GM23338 (cell line): ENCODE data around the gene SYMPK. TPM values are rescaled to one million over a fixed set of nuclear protein-coding genes. Genes with fewer than 3 reads are reported as not detected.

Experiments used
- ATAC-seq: fragments of 200-7000 bp; cut with Tn5 transposase; 3 replicates; pipeline ENCODE4 v1.9.1; 2020
- DNase-seq: peaks from one replicate; pipeline ENCODE4 v3.0.0-alpha.2; 2015; ENCODE audit warnings: low spot score
- H2AFZ ChIP-seq: fragments of 200-600 bp; sonication (generic); 2 replicates; pipeline ENCODE4 v1.8.0; 2016; ENCODE audit warnings: antibody characterized with exemption, mild to moderate bottlenecking, moderate library complexity
- H3F3A ChIP-seq: fragments of 200-600 bp; sonication (generic); replicated peaks from 2 replicates; pipeline ENCODE4 v1.8.0; 2017; ENCODE audit warnings: antibody characterized with exemption, mixed run types, low read depth
- H3K27ac ChIP-seq: fragments of 200-600 bp; sonication (generic); 2 replicates; pipeline ENCODE4 v1.6.1; 2016; ENCODE audit warnings: low read depth
- H3K27me3 ChIP-seq: fragments of 200-600 bp; sonication (generic); 2 replicates; pipeline ENCODE4 v1.8.0; 2016; ENCODE audit warnings: mild to moderate bottlenecking, mixed run types, moderate library complexity; ENCODE audit not compliant: insufficient read depth
- H3K36me3 ChIP-seq: fragments of 200-600 bp; sonication (generic); 2 replicates; pipeline ENCODE4 v1.8.0; 2016; ENCODE audit warnings: mild to moderate bottlenecking; ENCODE audit not compliant: insufficient read depth
- H3K4me1 ChIP-seq: fragments of 200-600 bp; sonication (generic); 2 replicates; pipeline ENCODE4 v1.8.0; 2016; ENCODE audit warnings: mild to moderate bottlenecking, moderate library complexity; ENCODE audit not compliant: insufficient read depth
- H3K4me2 ChIP-seq: fragments of 200-600 bp; sonication (generic); 2 replicates; pipeline ENCODE4 v1.7.1; 2017; ENCODE audit warnings: mixed run types
- H3K4me3 ChIP-seq: fragments of 200-600 bp; sonication (generic); 2 replicates; pipeline ENCODE4 v1.6.1; 2016; ENCODE audit warnings: mixed run types
- H3K79me2 ChIP-seq: fragments of 200-600 bp; sonication (generic); replicated peaks from 2 replicates; pipeline ENCODE4 v1.8.0; 2017; ENCODE audit warnings: mild to moderate bottlenecking; ENCODE audit not compliant: insufficient read depth
- H3K9me2 ChIP-seq: fragments of 200-600 bp; sonication (generic); 2 replicates; pipeline ENCODE4 v1.8.0; 2017; ENCODE audit not compliant: insufficient read depth
- H4K20me1 ChIP-seq: fragments of 200-600 bp; sonication (generic); replicated peaks from 2 replicates; pipeline ENCODE4 v1.8.0; 2017; ENCODE audit warnings: mild to moderate bottlenecking; ENCODE audit not compliant: insufficient read depth
- H3K27ac Mint-ChIP-seq: 2 replicates; pipeline ENCODE4 v1.8.0; 2020; ENCODE audit warnings: inconsistent platforms, mild to moderate bottlenecking, moderate library complexity, mixed read lengths
- H3K27me3 Mint-ChIP-seq: 3 replicates; pipeline ENCODE4 v1.8.0; 2022; ENCODE audit warnings: low read depth, mild to moderate bottlenecking, moderate library complexity, mixed read lengths, inconsistent platforms; ENCODE audit not compliant: insufficient read depth, poor library complexity
- H3K36me3 Mint-ChIP-seq: 3 replicates; pipeline ENCODE4 v1.8.0; 2021; ENCODE audit warnings: low read depth, mild to moderate bottlenecking, inconsistent platforms, moderate library complexity, mixed read lengths
- H3K4me1 Mint-ChIP-seq: 3 replicates; pipeline ENCODE4 v1.8.0; 2020; ENCODE audit warnings: mild to moderate bottlenecking, inconsistent platforms, mixed read lengths
- H3K4me3 Mint-ChIP-seq: 3 replicates; pipeline ENCODE4 v1.8.0; 2021; ENCODE audit warnings: moderate library complexity, mild to moderate bottlenecking, inconsistent platforms, mixed read lengths
- H3K9me3 Mint-ChIP-seq: 3 replicates; pipeline ENCODE4 v1.8.0; 2020; ENCODE audit warnings: moderate library complexity, mild to moderate bottlenecking, inconsistent platforms, mixed read lengths
- CREB1 ChIP-seq: fragments of 250-450 bp; sonication (Bioruptor Pico); IDR thresholded peaks from 2 replicates; pipeline ENCODE4 v1.5.0; 2020; ENCODE audit warnings: low read depth, mild to moderate bottlenecking, moderate library complexity
- CTCF ChIP-seq, 2 experiments: fragments of 200-600 bp in 1 of 2; sonication (generic) in 1 of 2; conservative IDR thresholded peaks; 2 replicates each; pipeline versions ENCODE4 v1.5.1 to v1.6.1; 2016 to 2017; ENCODE audit warnings: antibody characterized with exemption in 2 of 2, low read depth in 2 of 2, mild to moderate bottlenecking in 2 of 2, moderate library complexity in 1 of 2
- ETS1 ChIP-seq: IDR thresholded peaks from 2 replicates; pipeline ENCODE4 v1.6.1; 2016; ENCODE audit warnings: antibody characterized with exemption
- EZH2 ChIP-seq: fragments of 200-600 bp; sonication (generic); IDR thresholded peaks from one replicate; pipeline ENCODE4 v1.8.0; 2017; ENCODE audit warnings: antibody characterized with exemption, mild to moderate bottlenecking, low read depth; ENCODE audit not compliant: unreplicated experiment
- EZH2phosphoT487 ChIP-seq: fragments of 200-600 bp; sonication (generic); IDR thresholded peaks from one replicate; pipeline ENCODE4 v1.8.1; 2018; ENCODE audit warnings: antibody characterized with exemption; ENCODE audit not compliant: unreplicated experiment
- JUNB ChIP-seq: IDR thresholded peaks from one replicate; pipeline ENCODE4 v1.6.1; 2016; ENCODE audit warnings: antibody characterized with exemption; ENCODE audit not compliant: unreplicated experiment
- NANOG ChIP-seq: IDR thresholded peaks from 2 replicates; pipeline ENCODE4 v1.6.1; 2016; ENCODE audit warnings: antibody characterized with exemption, borderline replicate concordance
- POLR2AphosphoS5 ChIP-seq: IDR thresholded peaks from 2 replicates; pipeline ENCODE4 v1.6.1; 2016; ENCODE audit warnings: antibody characterized with exemption, low read depth
- REST ChIP-seq: IDR thresholded peaks from one replicate; pipeline ENCODE4 v1.6.1; 2018; ENCODE audit warnings: antibody characterized with exemption; ENCODE audit not compliant: unreplicated experiment
- STAT1 ChIP-seq: IDR thresholded peaks from one replicate; pipeline ENCODE4 v1.6.1; 2016; ENCODE audit warnings: antibody characterized with exemption; ENCODE audit not compliant: unreplicated experiment
- ZNF114 ChIP-seq: fragments of 250-450 bp; sonication (Bioruptor Pico); IDR thresholded peaks from 2 replicates; pipeline ENCODE4 v1.5.0; 2020; ENCODE audit warnings: mild to moderate bottlenecking, moderate library complexity
- ZNF331 ChIP-seq: fragments of 250-450 bp; sonication (Bioruptor Pico); IDR thresholded peaks from 2 replicates; pipeline ENCODE4 v1.5.0; 2020; ENCODE audit warnings: low read depth, mild to moderate bottlenecking, moderate library complexity
- ZNF462 ChIP-seq: fragments of 250-450 bp; sonication (Bioruptor Pico); IDR thresholded peaks from 2 replicates; pipeline ENCODE4 v1.5.0; 2020; ENCODE audit warnings: mild to moderate bottlenecking, moderate library complexity
- polyA plus RNA-seq: library from polyadenylated mRNA; unstranded; fragments of >200 nt; fragmentation: Nextera tagmentation; extraction: Ambion mirVana; gene quantifications from 2 replicates; pipeline ENCODE4 v1.2.1, GENCODE V29; 2016
- total RNA-seq: library from RNA; depleted of rRNA; stranded (reverse); fragments of >200 nt; shearing (Covaris generic); gene quantifications from 2 replicates; pipeline ENCODE4 v1.2.3, GENCODE V29; 2014

The SYMPK gene
- total and polyA plus RNA-seq, 2 experiments from 2014 or later: 36.8 to 82.1 TPM

- H3K27me3 Mint-ChIP-seq: peaks cover 35% of the 10 kb centered on the region
- peaks cover 28% of the 10 kb centered on the region for H3K4me1 Mint-ChIP-seq
- H3K9me3 Mint-ChIP-seq: no peaks in the 10 kb centered on the region
- ATAC-seq (peak; percentile 46), DNase-seq (peak; percentile 99)
- no peaks in the 10 kb centered on the region for H3K27me3 ChIP-seq
- no peaks in the 10 kb centered on the region for H3K9me2 ChIP-seq
- H3F3A ChIP-seq: peaks cover 25% of the 10 kb centered on the region
- TF ChIP-seq REST: no peak
- no peak for TF ChIP-seq STAT1
- TF ChIP-seq ETS1: no peak
- no peak for TF ChIP-seq CTCF (conservative IDR thresholded peaks at IDR 0.05; ENCODE audit: low read depth in 2 of 2)
- peak; percentile 87 for TF ChIP-seq POLR2AphosphoS5
- no peak for TF ChIP-seq EZH2
- no peak for TF ChIP-seq NANOG
- TF ChIP-seq ZNF331 (CRISPR knock-in tag): no peak
- peak; percentile 72 for TF ChIP-seq CREB1 (CRISPR knock-in tag)
- TF ChIP-seq EZH2phosphoT487: no peak
- TF ChIP-seq JUNB: no peak
- TF ChIP-seq ZNF114 (CRISPR knock-in tag): no peak
- TF ChIP-seq ZNF462 (CRISPR knock-in tag): no peak
- H3K4me1 ChIP-seq: peaks cover 33% of the 10 kb centered on the region
- peak within 1 kb of the TSS; percentile 99 for H3K27ac Mint-ChIP-seq
- peak within 1 kb of the TSS; percentile 91 for H3K4me3 Mint-ChIP-seq
- H2AFZ ChIP-seq: no peak within 1 kb of the TSS
- H3K36me3 Mint-ChIP-seq: peaks cover 15% of the 10 kb centered on the region
- H3K27ac ChIP-seq: peak within 1 kb of the TSS; percentile 100
- peak within 1 kb of the TSS; percentile 99 for H3K4me2 ChIP-seq
- no peaks in the 10 kb centered on the region; the same call in 1 of the 2 replicates for H4K20me1 ChIP-seq
- H3K4me3 ChIP-seq: peak within 1 kb of the TSS; percentile 83
- H3K36me3 ChIP-seq: 0 out of 2 replicates have a peak, but pooled peaks cover 3% of the 10 kb centered on the region
- no peaks in the 10 kb centered on the region for H3K79me2 ChIP-seq
Observed at GRCh38 chr19:45768984-45769782, 93.8 kb downstream of the SYMPK start, which contains the start of gene SIX5. Gene SIX5, minus strand, starts transcription at chr19:45769252. Its CDS starts 408 bp downstream, at chr19:45768844.
